NCI-H1105 (cell line): ENCODE measurements around the gene FAM163B.

Experiments used
- DNase-seq: peaks from one replicate; lab custom pipeline; 2025; lab: John Stamatoyannopoulos, UW

The FAM163B gene

GRCh38 chr9:133528001-133528875 is 81.0 kb downstream of the FAM163B start:
- DNase-seq, result no peak

- no peak for DNase-seq
Observed at GRCh38 chr9:133527444-133527920, 81.7 kb downstream of the FAM163B start.
